NCI-H2029 treated with DMSO at 0.1 percent for 48 hours (cell line): Measurements from ENCODE around the gene YBX2.
"Not testable (repeated sequence)": the region's sequence is repeated elsewhere in the genome, so short reads cannot be mapped to it uniquely, and the experiment has no call there.

Experiments used
- DNase-seq: peaks from one replicate; lab custom pipeline; 2025; lab: John Stamatoyannopoulos, UW

The YBX2 gene

DNA sequence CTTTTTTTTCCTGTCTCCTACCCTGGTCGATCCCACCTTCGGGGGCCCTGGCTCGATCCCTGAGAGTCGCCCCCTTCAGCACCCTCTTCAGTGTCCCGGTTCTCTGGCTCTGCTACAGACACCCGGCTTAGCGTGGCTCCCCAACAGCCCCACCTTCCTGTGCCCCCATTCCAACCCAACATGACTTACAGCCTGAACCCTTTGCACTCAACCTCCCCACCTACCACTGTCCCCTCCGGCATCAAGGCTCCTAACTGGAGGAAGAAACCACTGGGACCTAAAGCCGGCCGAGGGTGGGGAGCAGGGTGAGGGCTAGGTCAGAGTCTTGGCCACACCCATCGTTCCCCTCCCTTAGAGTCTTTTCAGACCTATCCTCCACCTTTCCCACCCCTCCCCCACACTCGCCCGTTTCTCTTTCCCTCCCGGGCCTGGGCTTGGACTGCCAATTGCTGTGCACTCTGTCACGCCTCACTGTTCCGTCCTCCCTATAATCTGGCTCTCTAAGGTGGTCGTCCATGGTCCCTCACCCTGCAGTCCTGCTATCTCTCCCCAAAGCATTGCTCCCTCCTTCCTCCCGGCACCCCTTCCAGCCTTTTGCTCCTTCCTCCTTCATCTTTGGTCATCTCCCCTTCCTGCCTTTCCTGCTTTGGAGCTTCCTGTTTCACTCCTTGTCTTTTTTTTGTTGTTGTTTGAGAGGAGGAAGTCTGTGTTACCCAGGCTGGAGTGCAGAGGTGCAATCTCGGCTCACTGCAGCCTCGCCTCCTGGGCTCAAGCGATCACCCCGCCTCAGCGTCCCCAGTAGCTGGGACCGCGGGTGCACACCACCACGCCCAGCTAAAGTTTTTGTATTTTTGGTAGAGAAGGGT is 31.3 kb downstream of the YBX2 start:
- DNase-seq = no peak

DNA sequence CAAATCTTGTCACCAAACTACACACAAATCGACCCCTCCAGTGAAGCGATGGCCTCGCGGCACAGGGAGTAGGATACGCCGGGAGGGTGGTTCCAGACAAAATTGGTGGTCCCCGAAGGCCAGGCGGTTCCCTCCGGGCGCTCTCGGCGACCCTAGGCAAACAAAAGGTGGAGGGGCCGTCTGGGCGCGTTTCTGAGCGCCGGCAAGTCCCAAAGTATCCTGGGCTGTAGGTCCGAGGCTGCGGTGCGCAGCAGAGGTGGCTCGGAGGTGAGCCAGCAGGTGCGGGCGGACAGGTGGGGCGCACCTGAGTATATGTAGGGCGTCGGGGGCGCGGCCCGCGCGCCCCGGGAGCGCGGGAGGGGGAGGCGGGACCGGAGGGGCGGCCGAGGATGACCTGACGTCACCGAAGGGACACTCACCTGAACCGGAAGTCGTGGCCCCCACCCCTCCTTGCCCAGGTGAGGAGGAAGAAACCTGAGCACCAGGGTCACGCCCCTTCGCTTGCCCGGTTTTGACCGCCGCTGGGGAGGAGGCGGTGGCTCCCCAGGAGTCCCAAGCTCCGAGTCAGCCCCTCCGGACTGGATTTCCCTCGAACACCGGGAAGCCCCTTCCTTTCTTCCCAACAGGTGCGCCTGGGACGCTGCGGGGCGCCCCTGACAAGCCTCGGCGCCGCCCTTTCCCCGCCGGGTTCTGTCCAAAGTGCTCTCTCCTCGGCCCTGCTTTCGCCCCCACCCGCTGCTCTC is 32.1 kb downstream of the YBX2 start, which contains the start of gene CLDN7:
Gene CLDN7 (minus strand): TSS at position 287 of the 743 bp plus-strand sequence. CDS start 435 bp downstream, outside the sequence.
- peak; percentile 31 for DNase-seq

DNA sequence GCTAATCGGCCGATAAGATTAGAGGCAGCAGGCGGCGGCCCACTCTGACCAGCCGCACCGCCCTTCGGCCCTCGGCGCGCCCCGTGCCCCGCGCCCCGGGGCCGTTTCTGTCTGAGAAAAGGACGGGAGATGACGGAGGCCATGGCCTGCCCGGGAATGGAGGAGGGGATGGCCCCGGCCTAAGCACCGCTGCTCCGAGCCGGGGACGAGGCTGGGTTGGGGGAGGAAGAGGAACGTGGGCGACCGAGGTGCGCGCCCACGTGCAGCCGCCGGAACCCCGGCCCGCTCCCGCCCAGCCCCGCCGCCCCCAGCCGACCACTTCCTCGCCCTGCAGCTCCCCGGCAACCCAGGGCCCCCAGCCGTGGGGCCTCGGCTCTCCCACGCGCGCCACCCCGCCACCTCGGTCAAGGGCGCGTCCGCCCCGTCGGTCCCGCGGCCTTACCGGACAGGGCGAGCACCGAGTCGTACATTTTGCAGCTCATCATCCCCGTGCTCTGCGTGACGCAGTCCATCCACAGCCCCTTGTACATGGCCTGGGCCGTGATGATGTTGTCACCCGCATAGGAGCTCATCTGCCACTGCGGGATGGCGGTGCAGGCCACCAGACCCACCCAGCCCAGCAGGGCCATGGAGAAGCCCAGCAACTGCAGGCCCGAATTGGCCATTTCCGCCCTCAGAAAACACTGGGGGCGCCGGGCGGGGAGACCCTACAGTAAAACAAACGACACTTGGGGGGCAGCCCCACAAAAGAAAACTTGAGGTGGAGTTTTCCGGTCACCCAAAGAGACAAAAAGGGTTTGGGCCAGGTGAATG is 32.9 kb downstream of the YBX2 start:
- DNase-seq = no peak

DNA sequence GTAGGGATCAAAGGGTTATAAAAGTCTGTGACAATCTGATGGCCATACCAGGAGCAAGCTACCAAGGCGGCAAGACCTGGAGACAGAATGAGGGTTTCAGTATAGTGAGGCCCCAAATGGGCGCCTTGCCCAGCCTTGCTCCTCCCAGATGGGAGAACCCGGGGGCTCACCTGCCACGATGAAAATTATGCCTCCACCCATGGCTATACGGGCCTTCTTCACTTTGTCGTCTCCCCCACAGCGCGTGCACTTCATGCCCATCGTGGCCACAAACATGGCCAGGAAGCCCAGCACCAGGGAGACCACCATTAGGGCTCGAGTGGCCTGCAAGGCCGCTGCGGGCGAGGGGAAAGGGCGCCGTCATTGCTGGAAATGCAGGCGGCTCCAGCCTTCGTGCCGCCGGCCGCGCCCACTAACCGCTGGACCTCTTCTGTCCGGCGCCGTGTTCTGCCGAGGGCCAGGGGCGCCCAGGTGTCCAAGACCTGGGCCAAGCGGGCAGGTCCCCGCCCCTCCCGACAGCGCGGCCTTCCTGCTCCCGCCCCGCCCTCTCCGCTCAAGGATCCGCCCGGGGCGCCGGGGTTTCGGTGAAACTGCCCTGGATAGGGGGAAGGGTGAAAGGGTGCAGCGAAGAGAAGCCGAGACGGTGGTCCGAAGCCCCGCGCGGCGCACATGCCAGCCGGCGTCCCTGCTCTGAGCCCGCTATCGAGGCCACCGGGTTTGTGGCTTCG is 33.6 kb downstream of the YBX2 start:
- no peak for DNase-seq

GRCh38 chr17:7260151-7260550 is 34.3 kb downstream of the YBX2 start:
- DNase-seq = no peak

GRCh38 chr17:7259555-7259889 is 34.9 kb downstream of the YBX2 start:
- DNase-seq = no peak

GRCh38 chr17:7258731-7259554 is 35.5 kb downstream of the YBX2 start:
- DNase-seq = no peak

DNA sequence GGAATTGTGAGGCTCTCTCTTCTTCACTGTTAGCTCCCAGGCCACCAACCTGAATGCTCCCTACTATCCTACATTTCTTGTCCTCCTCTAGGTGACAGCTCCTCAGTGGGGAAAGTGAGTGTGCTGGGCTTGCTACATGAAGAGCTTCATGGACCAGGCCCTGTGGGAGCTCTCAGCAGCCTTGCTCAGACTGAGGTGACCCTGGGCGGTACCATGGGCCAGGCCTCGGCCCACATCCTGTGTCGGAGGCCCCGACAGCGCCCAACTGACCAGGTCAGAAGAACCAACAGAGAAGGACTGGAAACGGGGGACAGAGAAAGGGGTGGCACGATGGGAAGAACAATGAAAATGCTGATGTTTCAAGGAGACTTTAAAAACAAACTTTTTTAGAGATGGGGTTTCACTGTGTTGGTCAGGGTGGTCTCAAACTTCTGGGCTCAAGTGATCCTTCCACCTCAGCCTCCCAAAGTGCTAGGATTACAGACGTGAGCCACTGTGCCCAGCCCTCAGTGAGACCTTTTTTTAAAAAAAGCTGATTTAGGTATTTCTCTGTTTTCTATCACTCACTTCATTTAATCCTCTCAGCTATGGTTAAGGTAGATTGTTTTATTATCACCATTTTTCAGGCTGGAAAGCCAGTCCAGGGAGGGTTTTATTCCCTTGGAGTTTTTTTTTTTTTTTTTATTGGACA is 37.5 kb downstream of the YBX2 start:
- no peak for DNase-seq

DNA sequence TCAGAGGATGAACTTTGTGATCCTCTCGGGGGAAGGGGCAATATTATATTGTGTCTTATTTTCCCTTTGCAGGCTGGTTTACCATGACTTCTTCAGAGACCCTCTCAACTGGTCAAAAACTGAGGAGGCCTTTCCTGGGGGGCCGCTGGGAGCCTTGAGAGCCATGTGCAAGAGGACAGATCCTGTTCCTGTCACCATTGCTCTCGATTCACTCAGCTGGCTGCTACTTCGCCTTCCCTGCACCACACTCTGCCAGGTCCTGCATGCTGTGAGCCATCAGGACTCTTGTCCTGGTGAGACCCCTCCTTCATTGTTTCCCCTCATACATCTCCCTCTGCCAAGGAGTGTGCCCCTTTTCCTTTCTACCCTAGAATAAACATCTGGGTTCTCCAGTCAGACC is 39.9 kb downstream of the YBX2 start:
- no peak for DNase-seq

DNA sequence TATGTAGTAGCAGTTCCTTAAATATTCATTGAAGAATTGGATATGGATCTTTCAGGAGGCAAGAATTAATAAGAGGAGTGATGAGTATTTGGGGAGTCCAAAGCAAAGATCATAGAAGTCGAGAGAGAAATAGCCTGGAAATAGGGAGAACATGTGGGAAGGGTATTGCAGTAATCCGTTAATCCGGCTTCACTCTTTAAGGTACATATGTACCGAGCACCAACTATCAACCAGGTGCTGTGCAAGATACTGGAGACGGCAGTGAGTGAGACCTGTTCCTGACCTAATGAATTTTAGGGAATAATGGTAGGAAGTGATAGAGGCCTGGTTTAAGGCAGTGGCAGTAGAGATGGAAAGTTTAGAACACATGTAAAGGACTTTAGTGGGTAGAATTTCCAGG is 41.4 kb downstream of the YBX2 start:
- no peak for DNase-seq

DNA sequence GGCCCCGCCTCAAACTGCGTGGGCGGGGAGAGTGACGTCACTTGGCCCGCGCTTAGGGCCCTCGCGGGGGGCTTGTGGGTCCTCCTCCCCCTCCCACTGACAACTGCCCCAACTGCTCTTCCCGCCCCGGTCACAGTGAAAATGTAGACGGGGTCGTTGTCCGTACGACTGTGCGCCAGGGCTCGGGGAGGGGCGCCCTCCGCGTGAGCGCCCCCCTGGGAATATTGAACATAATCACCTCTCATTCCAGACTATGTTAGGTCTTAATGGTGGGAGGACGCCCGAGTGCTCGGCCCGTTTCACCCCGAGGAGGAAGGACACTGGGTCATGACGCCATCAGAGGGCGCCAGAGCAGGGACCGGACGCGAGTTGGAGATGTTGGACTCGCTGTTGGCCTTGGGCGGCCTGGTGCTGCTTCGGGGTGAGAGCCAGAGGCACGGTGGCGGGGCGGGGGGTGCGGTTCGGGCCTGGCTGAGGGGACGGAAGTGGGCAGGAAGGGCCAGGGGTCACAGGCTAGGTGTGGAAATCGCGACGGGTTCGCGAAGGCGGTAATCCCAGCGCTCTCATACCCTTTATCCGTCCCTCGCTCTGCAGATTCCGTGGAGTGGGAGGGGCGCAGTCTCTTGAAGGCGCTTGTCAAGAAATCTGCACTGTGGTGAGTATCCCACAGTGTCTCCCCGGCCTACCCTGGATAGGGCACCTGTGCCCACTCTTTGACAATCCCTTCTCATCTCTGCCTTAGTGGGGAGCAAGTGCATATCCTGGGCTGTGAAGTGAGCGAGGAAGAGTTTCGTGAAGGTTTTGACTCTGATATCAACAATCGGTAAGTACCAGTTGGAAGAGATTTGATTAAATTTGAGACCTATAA is 42.0 kb downstream of the YBX2 start, which contains the start of gene ELP5:
Gene ELP5 (plus strand): TSS at position 40 of the 868 bp plus-strand sequence. CDS start 336 bp downstream, at position 376.
- peak; percentile 50 for DNase-seq

DNA sequence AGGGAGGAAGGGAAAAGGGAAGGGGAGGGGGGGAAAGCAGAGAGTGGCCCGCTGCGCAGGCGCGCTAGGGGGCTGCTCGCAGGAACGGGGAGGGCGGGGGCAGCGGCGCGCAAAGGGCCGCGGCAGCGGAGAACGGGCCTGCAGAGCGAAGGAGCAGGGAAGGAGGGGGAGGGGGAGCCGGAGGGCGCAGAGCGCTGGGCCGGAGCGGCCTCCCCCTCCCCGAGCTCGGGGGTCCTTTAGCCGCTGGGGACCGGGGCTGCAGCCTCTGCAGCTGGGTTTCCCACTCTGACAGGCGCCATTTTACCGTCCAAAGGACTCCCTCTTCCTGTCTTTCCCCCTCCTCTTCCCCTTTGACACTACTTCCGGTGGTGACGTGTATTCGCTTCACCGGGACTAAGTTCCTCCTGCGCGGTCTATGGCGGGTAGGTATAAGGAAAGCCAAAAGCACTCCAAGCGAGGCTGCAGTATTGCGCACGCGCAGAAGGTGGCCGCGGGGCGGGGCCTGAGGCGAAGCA is 42.7 kb downstream of the YBX2 start, which contains the start of gene CTDNEP1:
Gene CTDNEP1 (minus strand): TSS at position 74 of the 515 bp plus-strand sequence. CDS start 438 bp downstream, outside the sequence.
- DNase-seq = peak; percentile 89

DNA sequence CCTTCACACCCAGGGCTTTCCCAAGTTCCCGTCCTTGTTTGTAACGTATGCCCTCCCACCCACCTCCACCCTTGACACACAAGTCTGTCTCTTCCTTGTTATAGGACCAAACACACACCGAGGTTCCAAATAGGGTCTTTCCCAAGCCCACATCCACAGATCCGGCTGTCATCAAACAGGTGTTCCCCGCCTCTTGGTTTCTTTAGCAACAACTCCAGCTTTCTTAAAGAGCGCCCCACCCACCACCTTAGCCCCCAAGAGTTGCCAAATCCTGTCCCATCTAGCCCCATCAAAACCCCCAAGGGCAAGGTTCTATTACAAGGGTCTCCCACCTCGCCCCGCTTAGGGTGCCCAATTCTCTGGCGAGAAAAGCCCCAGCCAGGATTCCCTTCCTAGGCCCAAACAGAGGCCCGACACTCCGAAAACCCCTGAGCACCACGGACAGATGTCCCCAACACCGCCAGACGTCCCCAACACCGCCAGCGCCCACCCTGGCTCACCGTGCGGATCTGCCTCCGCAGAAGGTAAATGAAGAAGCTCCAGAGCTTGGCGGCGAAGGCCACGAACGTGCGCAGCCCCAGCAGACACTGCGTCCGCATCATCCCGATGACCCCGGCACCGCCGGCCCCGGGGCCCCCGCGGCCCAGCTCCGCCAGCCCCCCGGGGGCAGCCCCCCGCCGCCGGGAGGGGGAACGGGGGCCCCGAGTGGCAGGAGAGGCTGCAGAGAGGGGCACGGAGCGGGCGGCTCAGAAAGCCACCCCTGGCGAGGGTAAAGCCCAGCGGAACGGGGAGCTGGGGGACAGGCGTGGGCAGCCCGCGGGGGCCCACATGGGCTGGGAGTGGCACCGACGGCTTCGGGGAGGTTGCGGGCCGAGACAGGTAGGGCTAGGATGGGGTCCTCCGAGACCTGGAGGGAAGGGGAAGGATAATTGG is 43.5 kb downstream of the YBX2 start:
- no peak for DNase-seq

- no peak for DNase-seq
Observed at GRCh38 chr17:7249830-7250229, 44.6 kb downstream of the YBX2 start.

GRCh38 chr17:7249214-7249613 is 45.2 kb downstream of the YBX2 start:
- DNase-seq = no peak

- no peak for DNase-seq
Observed at GRCh38 chr17:7248796-7249195, 45.6 kb downstream of the YBX2 start.

DNA sequence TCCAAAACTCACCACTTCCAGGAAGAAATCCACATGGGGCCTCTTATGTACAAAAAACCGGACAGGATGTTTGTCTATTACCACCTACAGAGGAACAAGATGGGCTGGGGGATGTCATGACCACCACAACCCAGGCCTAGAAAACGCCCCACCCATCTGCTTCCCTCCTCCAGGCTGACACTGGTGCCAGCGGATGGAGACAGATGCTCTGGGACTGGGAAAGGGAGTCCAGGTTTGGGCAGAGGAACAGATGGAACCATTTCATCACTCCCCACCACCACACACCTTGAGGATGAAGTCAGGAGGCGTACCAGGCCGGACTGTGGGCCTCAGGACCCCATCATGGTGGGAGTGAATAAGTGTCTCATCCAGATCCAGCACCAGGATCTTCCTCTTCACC is 47.7 kb downstream of the YBX2 start:
- DNase-seq = no peak

- not testable (repeated sequence) for DNase-seq
Observed at GRCh38 chr17:7243838-7244237, 50.6 kb downstream of the YBX2 start.
